Measurements from ENCODE around the gene VGF.
"Not testable (repeated sequence)": the region's sequence is repeated elsewhere in the genome, so short reads cannot be mapped to it uniquely, and the experiment has no call there.

Gene VGF

GRCh38 chr7:101134399-101134980 lies 30.9 kb downstream of the VGF start:
- peak; percentile 80 for DNase-seq (ENCODE audit: low read depth)

- DNase-seq (ENCODE audit: low read depth): peak; percentile 70
Measured at GRCh38 chr7:101133621-101134398, 31.6 kb downstream of the VGF start.

- DNase-seq (ENCODE audit: low read depth): peak; percentile 49
Measured at GRCh38 chr7:101132626-101133600, 32.5 kb downstream of the VGF start.

- DNase-seq (ENCODE audit: low read depth): peak; percentile 57
Measured at GRCh38 chr7:101129603-101130117, 35.7 kb downstream of the VGF start.

- DNase-seq (ENCODE audit: low read depth): peak; percentile 70
Measured at GRCh38 chr7:101128040-101128834, 37.1 kb downstream of the VGF start.

GRCh38 chr7:101127460-101128039 lies 37.8 kb downstream of the VGF start:
- peak; percentile 31 for DNase-seq (ENCODE audit: low read depth)

- peak; percentile 100 for DNase-seq (ENCODE audit: low read depth)
Measured at GRCh38 chr7:101126651-101127459, 38.5 kb downstream of the VGF start, which contains the start of gene SERPINE1. Gene SERPINE1, plus strand, starts transcription at chr7:101127104. Its CDS starts 1,290 bp downstream, at chr7:101128394.

GRCh38 chr7:101125989-101126650 lies 39.2 kb downstream of the VGF start:
- DNase-seq (ENCODE audit: low read depth): peak; percentile 89

GRCh38 chr7:101124376-101125056 lies 40.9 kb downstream of the VGF start:
- peak; percentile 92 for DNase-seq (ENCODE audit: low read depth)

GRCh38 chr7:101123703-101124068 lies 41.7 kb downstream of the VGF start:
- DNase-seq (ENCODE audit: low read depth): no peak

- DNase-seq (ENCODE audit: low read depth): no peak
Measured at GRCh38 chr7:101122933-101123702, 42.3 kb downstream of the VGF start.

GRCh38 chr7:101121991-101122932 lies 43.1 kb downstream of the VGF start:
- DNase-seq (ENCODE audit: low read depth): peak; percentile 94

- DNase-seq (ENCODE audit: low read depth): not testable (repeated sequence)
Measured at GRCh38 chr7:101121631-101121990, 43.8 kb downstream of the VGF start.

- peak; percentile 21 for DNase-seq (ENCODE audit: low read depth)
Measured at GRCh38 chr7:101120315-101120714, 45.1 kb downstream of the VGF start.

GRCh38 chr7:101119876-101120275 lies 45.5 kb downstream of the VGF start:
- peak; percentile 79 for DNase-seq (ENCODE audit: low read depth)

- DNase-seq (ENCODE audit: low read depth): no peak
Measured at GRCh38 chr7:101118856-101119255, 46.5 kb downstream of the VGF start.

- DNase-seq (ENCODE audit: low read depth): peak; percentile 53
Measured at GRCh38 chr7:101116898-101117297, 48.5 kb downstream of the VGF start.

All from iris pigment epithelial cell (primary cell).